Astrocyte of the hippocampus (primary cell): ENCODE measurements around the gene SLC13A5.
A peak's percentile ranks its signal among the peaks of the same experiment; 100 is the strongest.
"Not testable (repeated sequence)": the region's sequence is repeated elsewhere in the genome, so short reads cannot be mapped to it uniquely, and the experiment has no call there.

ENCODE experiments used
- DNase-seq: peaks from one replicate; pipeline ENCODE4 v3.0.0; 2011; ENCODE audit warnings: low read depth, low spot score

The SLC13A5 gene

DNA sequence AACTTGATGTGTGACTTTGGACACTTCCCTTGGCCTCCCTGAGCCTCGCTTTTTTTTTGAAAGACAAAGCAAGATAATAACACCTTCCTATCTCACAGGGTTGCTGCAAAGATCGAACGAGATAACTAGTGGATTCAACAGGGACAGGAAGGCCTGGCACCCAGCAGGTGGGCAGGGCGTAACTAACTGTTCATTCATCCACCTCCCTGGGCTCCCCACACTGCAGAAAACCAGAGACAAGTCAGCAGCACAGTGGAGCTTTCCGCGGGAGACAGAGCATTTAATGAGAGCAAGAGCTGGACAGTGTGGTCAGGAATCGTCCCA, 28.7 kb downstream of the SLC13A5 start:
- DNase-seq = no peak

DNA sequence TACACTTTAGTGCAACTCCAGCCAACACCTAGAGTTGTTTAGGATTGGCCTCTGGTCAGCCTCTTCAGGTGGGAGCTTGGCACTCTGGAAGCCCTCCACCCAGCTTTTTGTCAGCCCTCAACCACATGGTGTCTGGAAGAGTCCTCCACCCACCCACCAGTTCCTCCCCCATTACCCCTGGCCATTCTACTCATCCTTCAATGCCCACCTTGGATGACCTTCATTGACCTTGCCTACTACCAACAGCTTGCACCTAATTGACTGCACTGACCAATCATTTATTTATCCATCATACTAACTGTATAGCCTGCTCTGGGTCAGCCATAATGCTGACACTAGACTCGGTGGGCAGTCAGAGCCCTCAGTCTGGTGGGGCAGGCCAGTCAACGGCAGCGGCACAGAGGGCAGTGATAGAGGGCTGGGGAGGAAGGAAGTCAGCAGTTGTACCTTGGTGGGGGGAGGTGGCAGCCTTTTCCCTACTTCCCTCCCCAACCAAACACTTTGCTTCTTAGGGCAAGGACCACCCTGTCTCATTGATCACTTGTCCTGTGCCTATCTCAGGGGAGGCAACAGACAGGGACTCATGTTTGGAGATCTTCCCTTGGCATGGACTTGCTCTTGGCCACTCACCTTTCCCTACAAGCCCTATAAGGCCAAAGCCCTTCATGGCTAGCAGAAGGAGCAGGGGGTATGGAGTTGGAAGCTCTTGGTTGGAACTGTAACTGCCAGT, 29.3 kb downstream of the SLC13A5 start:
- DNase-seq = no peak

DNA sequence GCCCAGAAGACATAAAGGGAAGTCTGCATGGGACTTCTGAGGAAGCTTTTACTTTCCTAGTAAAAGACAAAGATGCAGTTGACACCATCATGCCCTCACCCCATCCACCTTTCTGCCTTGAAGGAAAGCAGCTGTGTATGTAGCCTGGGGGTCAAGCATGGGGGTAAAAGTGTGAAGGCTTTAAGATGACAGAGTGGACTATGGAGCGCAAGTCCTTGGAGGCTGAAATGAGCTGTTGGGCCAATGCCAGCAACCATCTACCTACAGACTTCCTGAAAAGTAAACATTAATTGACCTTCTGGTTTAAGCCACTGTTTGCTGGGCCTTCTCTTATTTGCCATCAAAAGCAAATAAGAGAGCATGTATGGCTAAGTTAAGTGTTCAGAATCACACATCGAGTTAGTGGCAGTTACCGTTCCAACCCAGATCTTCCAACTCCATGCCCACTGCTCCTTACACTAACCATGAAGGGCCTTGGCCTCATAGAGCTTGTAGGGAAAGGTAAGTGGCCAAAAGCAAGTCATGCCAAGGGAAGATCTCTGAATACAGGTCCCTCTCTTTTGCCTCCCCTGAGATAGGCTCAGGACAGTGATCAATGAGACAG, 30.0 kb downstream of the SLC13A5 start:
- no peak for DNase-seq

DNA sequence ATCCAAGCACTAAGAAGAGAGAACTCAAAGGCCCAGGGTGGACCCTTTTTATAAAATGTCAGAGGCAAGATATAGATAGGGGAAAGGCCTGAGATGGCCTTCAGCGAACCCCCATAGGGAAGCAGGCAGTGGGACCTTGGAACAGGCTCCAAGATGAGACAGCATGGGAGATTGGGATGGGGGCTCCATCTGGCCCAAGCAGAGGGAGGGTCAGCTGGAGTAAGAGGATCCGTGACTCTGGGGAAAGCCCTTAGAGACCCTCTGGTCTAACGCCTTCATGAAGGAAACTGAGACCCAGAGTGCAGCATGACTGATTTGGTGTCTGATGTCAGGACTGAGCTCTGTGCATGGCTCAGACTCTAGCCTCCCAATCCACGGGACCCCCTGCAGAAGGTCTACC, 30.8 kb downstream of the SLC13A5 start:
- no peak for DNase-seq

DNA sequence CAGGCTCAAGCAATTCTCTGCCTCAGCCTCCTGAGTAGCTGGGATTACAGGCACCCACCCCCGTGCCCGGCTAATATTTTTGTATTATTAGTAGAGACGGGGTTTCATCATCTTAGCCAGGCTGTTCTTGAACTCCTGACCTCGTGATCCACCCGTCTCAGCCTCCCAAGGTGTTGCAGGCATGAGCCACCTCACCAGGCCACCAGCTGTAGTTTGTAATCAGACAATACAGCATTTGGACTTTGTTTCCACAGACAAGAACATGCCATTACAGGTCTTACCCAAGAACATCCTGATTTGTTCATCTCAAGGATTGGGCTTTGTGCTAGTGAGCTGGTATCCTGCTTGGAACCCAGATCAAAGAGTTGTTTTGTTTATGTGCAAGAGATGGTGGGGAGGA, 31.5 kb downstream of the SLC13A5 start:
- DNase-seq = no peak

DNA sequence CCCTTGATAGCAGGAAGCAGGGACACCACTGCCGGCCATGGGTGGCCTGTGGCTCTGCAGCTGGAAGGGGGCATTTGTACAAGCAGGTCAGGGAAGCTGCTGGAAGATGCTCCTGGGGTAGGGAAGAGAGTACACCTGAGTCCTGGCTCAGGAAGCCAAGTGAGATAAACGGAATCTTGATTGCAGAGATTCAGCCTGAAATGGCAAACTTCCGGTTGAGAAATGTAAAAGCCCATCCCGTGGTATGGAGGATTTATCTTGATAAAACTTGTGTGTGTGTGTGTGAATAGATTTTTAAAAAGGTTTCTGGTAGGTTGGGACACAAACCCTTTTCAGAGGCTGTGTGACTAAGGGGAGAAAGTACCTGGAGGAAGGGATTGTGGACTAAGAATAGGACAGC, 32.0 kb downstream of the SLC13A5 start:
- DNase-seq = no peak

DNA sequence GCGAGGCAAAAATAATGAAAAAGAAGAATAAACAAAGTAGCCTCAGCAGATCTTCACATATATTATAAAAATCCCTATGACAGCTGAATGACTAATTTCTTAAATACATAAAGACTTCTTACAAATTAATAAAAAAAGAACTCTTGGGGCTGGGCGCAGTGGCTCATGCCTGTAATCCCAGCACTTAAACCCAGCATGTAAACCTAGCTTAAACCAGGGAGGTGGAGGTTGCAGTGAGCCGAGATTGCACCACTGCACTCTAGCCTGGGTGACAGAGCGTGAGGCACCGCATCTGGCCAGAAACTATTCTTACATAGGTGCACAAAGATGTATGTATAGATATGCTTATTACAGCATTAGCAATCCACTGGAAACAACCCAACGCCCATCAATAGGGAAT, 33.9 kb downstream of the SLC13A5 start:
- DNase-seq = no peak

DNA sequence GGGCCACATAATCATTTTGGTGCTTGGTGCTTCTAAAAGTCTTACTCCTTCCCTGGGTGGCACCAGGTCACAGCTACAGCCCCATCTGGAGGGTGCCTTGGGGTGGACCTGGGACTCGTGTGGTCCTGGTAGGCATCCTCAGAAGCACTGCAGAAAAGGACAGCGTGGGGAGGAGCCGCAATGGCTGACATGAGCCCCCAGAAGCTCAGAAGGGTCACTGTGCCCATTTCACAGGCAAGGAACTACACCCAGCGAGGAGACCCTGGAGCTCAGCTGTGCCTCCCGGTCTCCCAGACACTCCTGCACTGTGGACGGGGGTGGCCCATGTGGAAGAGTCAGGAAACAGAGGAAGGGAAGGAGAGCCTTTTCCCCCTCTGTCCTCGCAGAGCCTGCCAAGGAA, 35.2 kb downstream of the SLC13A5 start:
- no peak for DNase-seq

DNA sequence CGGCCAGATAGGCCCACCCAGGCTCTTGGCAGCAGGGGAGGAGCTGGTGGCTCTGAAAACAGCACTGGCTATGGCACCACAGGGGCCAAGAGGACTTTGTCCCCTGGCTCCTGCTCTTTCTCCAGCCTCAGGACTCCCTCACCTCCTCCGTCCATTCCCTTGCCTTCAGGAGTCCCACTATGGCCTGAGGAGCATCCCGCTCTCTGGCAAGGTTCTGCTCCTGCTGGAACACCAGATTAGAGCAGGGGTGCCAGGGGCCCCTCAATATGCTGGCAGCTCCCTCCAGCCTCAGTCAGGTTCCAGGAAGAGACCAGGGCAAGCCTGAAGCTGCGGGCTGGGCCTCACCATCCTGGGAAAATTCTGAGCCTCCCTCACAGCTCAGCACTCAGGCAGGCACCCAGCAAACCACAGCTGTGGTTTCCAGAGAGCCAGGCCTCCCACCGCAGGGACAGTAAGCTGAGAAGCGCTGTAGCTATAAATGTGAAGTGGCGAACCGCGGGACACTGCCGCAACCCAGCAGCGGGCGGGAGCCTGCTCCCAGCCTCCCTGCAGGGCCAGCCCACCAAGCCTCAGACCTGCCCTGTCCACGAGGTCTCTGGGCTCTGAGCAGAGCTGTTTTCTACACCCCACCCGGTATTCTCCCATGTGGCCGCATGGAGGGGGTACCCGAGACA, 35.9 kb downstream of the SLC13A5 start:
- peak; percentile 79 for DNase-seq

DNA sequence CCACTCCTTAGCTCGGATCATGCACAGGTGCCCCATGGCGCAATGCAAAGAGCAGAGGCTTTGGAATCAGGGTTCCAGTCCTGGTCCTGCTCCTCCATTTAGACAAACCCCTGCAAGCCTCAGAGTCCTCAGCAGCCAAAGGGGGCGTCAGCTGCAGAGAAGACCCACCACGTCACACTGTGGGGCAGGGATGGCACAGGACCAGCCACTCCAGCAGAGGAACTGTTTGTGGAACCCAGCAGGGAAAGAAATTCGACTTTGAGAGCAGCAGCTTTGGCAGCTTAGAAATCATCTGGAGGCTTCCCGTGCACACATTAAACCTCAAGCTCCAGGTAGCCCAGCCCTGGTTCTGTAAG, 36.4 kb downstream of the SLC13A5 start:
- no peak for DNase-seq

DNA sequence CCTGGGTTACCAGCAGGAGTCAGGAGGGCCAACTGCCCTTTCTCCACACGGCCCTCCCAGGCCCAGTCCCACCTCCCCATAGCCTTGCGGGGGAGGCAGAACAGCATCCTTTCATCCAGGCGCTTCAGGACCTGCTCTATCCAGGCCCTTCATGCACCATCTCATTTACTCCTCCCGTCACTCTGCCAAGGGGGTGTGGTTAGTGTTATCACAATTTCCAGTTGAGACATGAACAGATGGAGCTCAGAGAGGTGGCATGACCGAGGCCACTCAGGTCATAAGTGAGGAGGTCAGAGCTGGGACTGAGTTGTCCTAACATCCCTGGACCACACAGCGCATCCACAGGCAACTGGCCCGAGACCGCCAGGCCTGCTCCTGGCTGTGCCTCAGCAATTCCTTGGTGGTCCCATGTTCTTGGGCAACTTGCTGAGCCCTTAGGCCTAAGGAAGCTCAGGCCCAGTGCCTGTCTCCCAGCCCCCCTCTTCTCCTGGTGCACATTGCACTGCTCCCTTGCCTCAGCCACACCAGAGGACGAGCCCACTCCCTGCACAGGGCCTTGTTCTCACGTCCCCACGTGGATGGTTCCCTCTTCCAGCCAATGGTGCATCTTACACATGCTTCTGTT, 37.9 kb downstream of the SLC13A5 start:
- no peak for DNase-seq

DNA sequence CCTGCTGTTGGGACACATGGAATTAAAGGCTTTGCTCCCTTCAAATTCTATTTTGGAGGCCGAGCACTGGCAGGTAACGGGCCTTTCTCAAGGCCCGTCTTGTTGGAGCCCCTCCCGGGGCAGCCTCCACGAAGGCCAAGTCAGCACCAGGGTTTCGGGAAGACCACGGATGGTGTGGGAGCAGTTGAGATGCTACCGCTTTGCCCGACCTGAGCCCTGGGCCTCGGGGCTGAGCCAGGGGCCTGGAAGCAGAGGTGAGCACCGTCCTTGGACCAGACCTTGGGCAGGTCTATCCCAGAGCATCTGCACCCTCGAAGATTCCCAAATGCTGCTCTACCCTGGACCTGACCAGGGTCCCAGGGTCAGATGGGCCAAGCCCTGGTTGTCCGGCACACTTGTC, 38.6 kb downstream of the SLC13A5 start:
- DNase-seq = no peak

DNA sequence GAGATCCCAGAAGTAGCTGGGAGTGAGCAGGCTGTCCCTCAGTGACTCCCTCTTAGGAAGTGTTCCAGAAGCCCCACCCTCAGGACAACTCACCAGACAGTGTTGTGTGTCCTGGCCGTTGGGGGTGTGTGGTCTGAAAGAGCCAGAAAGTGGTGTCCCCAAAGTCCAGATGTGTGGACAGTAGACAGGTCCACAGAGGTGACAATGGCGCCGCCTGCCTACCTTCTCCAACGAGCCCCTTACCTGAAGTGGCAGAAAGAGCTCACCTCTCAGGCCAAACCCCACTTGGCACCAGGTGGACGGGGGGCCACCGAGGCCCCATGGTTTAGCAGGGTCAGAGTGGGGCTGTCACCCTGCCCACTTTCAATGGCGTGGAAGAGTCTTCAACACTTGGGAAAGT, 41.7 kb downstream of the SLC13A5 start:
- DNase-seq = no peak

DNA sequence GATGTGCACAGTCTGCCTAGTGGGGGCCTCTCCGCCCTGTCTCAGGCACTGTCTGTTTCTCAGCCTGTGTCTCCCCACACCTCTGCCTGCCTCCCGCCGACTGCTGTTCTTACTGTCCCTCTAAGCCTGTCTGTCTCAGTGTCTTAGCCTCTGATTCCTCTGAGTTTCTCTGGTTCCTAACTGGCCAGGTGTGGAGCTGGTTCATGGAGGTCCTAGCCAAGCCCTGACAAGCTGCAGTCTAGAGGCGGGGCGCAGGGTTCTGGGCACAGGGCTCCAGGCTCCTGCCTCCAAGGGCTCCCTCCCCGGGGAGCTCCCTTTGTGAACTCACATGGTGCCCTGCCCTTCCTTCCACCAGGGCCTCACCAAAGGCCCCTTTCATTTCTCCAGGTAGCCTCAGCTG, 42.2 kb downstream of the SLC13A5 start:
- no peak for DNase-seq

DNA sequence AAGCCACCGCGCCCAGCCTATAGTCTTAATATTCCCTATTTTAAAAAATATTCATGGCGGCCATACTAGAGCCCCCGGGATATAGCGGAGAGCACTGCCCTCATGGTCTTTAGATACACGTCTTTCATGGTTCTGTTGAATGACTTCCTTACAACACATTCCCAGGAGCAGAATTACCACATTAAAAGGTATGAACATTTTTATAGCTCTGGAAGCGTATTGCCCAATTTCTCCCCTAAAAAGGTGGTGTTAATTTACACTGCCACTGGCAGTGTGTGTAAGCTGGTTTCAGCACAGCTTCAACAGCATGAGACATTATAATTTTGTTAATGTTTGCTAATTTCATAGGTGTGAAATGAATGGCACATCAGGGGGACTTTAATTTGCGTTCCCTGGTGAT, 42.6 kb downstream of the SLC13A5 start:
- DNase-seq = no peak

DNA sequence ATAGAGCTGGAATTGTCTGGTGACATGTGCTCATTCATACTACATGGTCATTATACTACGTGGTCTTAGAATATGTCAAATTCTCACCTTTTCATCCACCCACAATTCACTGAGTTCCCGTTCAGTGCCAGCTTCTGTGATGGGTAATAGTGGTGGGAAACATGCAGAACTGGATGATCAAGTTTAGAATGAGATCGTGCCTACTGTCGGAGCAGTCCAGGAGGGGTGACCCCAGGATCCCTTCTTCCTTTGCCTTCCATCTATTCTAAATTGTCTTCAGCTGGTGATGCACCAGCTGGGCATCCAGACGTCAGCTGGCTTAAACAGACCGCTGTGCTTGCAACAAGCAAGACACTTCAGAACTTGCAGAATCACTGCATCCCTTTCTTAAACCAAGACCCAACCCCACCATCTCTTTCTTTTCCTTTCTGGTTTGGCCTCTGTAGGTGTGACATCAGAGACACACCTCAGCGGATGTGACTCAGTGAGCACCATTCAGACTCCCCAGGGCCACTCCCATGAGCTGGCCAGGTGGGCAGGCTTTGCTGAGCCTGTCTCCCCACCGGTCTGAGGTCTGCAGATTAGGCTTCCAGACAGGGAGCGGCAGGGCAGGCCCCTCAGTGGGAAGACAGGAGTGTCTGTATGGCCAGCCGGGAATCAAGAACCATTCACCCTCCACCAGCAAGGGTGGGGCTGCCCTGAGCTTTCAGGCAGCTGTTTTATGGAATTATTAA, 43.5 kb downstream of the SLC13A5 start:
- DNase-seq = no peak

DNA sequence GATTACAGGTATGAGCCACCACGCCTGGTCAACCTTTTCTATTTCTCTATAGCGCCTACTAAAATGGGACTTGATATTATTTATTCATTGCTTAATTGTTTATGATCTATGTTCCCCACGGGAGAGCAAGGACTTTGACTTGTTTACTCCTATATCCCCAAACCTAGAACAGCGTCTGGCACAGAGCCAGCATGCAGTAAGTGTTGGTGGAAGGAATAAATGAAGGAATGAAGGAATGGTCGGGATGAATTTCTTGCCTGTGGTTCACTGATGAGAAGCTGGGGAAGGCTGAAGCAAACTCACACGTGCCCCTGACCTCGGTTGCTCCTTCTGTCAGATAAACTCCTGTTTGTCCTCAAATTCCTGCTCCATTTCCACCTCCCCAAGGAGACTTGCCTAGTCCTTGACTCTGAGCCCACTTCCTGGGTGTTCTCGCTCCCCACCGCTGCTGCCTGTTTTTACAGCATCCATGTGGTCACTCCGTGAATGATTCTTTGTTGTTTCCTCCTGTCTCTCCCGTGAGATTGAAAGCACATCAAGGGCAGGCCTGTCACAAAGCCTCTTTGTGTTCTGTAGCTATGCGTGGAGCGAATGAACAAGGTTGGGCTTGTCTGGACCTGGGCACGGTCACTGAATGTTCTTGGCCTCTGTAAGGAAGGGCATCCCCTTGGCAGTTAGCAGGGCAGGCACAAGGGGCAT, 44.3 kb downstream of the SLC13A5 start:
- no peak for DNase-seq

DNA sequence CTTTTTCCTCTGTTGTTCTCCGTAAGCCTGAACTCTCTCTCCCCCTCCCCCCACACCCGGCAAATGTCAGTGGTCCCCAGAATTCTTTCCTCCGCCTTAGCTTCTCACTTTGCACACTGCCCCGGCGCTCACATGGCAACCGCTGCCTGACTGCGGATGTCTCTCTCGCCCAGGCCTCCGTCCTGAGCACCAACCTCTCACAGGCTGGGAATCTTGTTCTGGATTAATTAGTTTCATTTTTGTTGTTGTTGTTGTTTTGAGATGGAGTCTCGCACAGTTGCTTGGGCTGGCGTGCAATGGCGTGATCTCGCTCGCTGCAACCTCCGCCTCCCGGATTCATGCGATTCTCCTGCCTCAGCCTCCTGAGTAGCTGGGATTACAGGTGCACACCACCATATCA, 45.0 kb downstream of the SLC13A5 start:
- DNase-seq = no peak

DNA sequence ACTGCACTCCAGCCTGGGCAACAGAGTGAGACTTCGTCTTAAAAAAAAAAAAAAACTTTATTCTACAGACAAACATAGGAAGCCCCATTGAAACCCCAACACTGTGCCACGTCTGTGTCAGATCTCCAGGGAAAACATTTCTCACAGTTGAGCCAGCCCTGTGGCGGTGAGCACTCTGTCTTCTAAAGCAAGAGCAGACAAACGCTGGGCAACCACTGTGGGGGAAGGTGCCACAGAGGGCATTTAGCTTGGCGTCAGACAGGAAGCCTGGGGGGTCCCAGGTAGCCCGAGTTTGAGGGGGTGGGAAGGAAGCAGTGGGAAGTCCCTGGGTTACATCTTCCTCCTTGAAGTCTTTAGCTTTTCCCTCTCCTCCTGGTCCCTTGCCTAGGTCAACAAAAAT, 45.7 kb downstream of the SLC13A5 start:
- DNase-seq = no peak

DNA sequence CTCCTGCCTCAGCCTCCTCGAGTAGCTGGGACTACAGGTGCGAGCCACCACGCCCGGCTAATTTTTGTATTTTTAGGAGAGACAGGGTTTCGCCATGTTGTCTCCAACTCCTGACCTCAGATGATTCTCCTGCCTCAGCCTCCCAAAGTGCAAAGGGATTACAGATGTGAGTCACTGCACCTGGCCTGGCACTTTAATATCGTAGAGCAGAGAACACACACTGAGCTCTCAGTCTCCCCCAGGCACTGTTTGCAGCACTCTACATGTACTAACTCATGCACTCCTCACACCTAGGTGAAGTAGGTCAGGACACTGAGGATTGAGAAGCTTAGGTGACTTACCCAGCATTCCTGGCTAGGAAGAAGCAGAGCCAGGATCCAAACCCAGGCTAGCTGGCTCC, 46.6 kb downstream of the SLC13A5 start:
- DNase-seq = no peak

DNA sequence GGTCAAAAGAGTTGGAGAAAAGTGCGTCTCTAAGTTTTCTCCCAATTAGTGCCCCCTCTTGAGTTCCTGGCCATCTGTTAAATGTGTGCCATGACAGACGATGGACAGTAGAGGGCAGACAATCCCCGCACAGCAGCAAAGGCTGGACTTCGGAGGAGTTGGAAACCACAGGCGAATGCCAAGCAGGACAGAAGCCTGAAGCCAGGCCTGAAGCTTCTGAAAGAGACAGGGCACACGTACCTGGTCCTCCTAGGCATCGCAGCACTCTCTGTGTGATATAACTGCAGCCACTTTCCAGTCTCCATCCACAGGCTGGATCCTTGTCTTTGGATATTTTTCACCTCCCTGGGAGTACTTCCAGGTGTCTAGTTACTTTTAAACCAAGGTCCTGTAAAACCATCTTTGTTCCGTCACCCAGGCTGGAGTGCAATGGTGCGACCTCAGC, 47.1 kb downstream of the SLC13A5 start:
- peak; percentile 91 for DNase-seq

DNA sequence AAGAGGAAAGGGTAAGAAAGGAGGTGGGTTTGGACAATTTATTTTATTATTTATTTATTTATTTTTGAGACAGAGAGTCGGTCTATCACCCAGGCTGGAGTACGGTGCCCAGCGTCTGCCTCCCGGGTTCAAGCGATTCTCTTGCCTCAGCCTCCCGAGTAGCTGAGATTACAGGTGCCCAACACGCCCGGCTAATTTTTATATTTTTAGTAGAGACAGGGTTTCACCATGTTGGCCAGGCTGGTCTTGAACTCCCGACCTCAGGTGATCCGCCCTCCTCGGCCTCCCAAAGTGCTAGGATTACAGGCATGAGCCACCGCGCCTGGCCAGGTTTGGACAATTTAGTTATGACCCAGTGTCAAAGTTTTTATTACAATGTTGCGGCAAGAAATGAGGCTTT, 50.0 kb downstream of the SLC13A5 start:
- not testable (repeated sequence) for DNase-seq
